Omental fat pad (tissue), 4 donors: Measurements from ENCODE around the gene PAQR3. TPM values are rescaled to one million over a fixed set of nuclear protein-coding genes. Genes with fewer than 3 reads are reported as not detected.
A peak's percentile ranks its signal among the peaks of the same experiment; 100 is the strongest.

Experiments used
- ATAC-seq: fragments of 150-250 bp; one replicate; pipeline ENCODE4 v1.9.1; 2016; ENCODE audit warnings: mild to moderate bottlenecking, moderate library complexity; ENCODE audit not compliant: low FRiP score
- DNase-seq: peaks from one replicate; pipeline ENCODE4 v3.0.0-alpha.2; 2019; ENCODE audit warnings: low spot score
- total RNA-seq, 4 donors: library from RNA; depleted of rRNA; stranded (reverse); fragments of >200 nt; gene quantifications; one replicate each; pipeline ENCODE4 v1.1.0, GENCODE V29; 2016
- TF ChIP-seq, protein P1 (sequence below), 3 donors: fragments of 450-650 bp; IDR thresholded peaks; one replicate each; pipeline ENCODE4 v1.5.1; 2016 to 2017; ENCODE audit warnings: antibody characterized with exemption in 3 of 3, mild to moderate bottlenecking in 3 of 3, moderate library complexity in 2 of 3

The PAQR3 gene
- total RNA-seq = 10 to 100 TPM in 2 of 4 donors, 1 to 10 TPM in 2; 7.1 to 17.3 (median 9.7) TPM

DNA sequence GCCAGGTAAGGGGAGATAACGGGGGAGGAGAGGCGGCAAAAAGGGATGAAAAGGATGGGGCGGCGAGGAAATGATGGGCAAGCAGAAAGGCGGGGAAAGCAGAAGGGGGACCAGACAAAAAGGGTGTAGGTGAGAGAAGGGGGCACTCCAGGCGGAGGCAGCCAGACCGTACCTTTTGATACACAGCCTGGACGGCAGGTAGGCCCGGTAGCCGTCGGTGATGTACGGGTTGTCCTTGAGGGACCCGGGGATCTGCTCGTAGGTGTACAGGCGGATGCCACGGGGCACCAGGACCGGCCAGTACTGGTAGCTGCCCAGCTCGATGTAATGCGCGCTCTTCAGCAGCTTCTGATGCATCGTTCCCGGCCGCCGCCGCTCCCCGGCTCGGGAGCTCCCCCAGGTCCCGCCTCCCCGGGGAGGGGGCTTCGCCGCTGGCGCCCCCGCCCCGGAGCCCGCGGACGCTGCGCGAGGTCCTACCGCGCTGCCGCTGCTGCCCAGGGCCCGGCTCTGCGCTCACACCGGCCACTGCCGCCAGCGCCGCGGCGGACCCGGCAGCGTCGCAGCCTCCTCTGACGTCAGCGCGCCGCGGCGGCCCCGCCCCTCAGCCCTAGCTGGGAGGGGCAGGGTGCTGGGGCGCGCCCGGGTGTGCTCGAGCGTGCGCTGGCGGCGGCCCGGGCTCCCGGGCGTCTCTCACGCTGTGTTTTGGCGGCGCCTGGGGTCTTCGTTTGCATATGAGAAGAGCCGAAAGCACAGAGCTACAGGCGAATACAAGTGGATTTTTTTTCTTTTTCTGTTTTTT is at the start of gene PAQR3:
TSS of gene PAQR3 (minus strand) at position 571 of the 799 bp plus-strand sequence. CDS start at position 357, 214 bp downstream.
- ATAC-seq = peak; percentile 97
- DNase-seq = peak; percentile 54
- TF ChIP-seq, protein P1, sequence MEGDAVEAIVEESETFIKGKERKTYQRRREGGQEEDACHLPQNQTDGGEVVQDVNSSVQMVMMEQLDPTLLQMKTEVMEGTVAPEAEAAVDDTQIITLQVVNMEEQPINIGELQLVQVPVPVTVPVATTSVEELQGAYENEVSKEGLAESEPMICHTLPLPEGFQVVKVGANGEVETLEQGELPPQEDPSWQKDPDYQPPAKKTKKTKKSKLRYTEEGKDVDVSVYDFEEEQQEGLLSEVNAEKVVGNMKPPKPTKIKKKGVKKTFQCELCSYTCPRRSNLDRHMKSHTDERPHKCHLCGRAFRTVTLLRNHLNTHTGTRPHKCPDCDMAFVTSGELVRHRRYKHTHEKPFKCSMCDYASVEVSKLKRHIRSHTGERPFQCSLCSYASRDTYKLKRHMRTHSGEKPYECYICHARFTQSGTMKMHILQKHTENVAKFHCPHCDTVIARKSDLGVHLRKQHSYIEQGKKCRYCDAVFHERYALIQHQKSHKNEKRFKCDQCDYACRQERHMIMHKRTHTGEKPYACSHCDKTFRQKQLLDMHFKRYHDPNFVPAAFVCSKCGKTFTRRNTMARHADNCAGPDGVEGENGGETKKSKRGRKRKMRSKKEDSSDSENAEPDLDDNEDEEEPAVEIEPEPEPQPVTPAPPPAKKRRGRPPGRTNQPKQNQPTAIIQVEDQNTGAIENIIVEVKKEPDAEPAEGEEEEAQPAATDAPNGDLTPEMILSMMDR (IDR thresholded peaks at IDR 0.05) = no peak

GRCh38 chr4:78987683-78988082 is 48.4 kb upstream of the PAQR3 start:
- TF ChIP-seq, protein P1 (IDR thresholded peaks at IDR 0.05) = no peak
- no peak for DNase-seq
- no peak for ATAC-seq

- no peak for DNase-seq
- TF ChIP-seq, protein P1 (IDR thresholded peaks at IDR 0.05) = no peak
- ATAC-seq = no peak
Measured at GRCh38 chr4:78984593-78984992, 45.4 kb upstream of the PAQR3 start.

- DNase-seq (no peak), ATAC-seq (no peak)
- TF ChIP-seq, protein P1 (IDR thresholded peaks at IDR 0.05) = no peak
Measured at GRCh38 chr4:78975865-78976264, 36.6 kb upstream of the PAQR3 start.

- DNase-seq (no peak), ATAC-seq (no peak)
- TF ChIP-seq, protein P1 (IDR thresholded peaks at IDR 0.05) = no peak
Measured at GRCh38 chr4:78971776-78972175, 32.5 kb upstream of the PAQR3 start.

- TF ChIP-seq, protein P1 (IDR thresholded peaks at IDR 0.05) = no peak
- ATAC-seq (peak; percentile 73), DNase-seq (no peak)
Measured at GRCh38 chr4:78971326-78971725, 32.1 kb upstream of the PAQR3 start.

GRCh38 chr4:78962597-78963115 is 23.4 kb upstream of the PAQR3 start:
- ATAC-seq = no peak

More at GRCh38 chr4:78962597-78963115, 23.4 kb upstream of the PAQR3 start:
- no peak for DNase-seq
- TF ChIP-seq, protein P1 (IDR thresholded peaks at IDR 0.05) = no peak
